Measurements from ENCODE around the gene ASCL3. TPM values are rescaled to one million over a fixed set of nuclear protein-coding genes. Genes with fewer than 3 reads are reported as not detected.
"Not testable (repeated sequence)": the region's sequence is repeated elsewhere in the genome, so short reads cannot be mapped to it uniquely, and the experiment has no call there.

The ASCL3 gene
- total RNA-seq, 1 donor from 2014 or later, result not detected

DNA sequence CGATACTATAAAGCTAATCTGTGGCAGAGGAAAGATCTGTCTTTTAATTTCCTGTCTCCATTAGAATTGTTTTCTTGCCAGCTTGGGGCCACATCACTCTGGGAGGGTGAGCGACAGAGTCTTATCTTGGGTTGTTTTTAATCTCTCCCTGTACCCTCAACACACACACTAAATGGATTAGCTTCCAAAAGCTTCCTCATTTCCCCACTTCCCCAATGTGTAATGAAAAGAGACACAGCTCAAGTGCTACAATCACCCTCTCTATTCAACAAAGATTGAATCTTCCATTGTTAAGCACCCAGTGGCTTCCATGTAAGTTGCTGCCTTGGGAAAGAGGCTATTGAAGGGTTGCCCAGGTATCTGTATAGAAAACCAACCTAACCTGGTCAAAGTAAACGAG, 6.1 kb upstream of the ASCL3 start:
- no peak for DNase-seq (ENCODE audit: extremely low read depth, low read depth, low spot score)

DNA sequence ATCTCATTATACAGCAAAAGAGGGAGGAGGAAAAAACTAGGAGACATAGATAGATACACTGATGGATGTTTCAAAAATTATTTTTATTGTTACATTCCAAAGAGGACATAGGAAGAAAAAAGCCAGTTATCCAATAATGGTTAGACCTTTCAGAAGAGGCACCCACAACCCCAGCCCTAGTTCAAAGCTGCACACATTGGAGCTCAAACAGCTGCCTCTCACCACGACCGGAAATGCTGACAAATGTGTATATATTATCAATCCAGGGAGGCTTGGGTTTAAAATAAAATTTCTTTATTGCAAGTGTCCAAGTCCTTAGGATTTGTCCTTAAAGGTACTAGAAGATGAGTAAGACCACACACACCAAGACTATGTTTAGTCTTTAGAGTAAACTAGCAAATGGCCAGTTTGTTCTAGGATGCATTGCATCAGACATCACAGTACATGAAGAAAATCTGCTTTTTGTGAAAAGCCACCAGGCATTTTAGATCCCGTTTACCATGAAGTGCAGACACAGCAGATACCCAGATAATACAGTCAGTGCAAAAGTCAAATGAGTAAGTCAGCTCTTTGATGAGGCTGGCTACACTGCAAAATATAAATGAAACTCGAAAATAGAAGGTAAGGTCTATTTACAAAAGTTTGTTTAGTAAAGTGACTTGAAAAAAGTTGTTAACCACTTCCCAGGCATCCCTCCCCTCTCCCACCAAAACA, 4.6 kb upstream of the ASCL3 start:
- no peak for DNase-seq (ENCODE audit: extremely low read depth, low read depth, low spot score)

DNA sequence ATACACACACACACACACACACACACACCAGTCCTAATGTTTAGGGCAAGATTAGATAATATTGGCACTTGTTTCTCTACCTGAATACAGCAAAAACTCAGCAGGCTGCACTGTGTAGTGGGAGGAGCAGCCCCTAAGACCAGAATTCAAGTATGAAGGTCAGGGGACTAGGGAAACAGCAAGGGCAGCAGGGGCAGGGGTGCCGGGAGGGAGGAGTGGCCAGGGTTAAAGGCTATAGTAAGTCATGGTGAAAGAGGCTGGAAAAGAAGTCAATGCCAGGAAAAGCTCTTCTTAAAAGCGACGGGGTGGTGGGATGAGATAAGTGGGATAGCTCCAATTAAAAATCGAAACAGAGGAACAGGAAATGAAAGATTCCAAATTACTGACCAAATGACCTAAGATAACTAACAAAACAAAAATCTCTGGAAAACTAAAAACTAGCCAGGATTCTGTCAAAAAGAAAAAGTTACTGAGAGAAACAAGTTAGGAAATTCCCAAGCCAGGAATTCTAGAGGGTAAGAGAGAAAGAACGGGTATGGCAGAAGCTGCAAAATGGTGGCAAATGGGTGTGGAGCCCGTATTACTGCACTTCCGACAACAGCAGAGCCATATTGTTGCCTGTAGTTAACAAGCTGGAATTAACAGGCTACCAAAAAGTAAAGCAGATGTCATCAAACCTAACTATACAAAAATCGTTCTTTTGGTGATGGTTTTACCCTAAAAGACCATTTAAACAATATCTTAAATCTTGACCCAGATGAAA, 1.3 kb downstream of the ASCL3 start:
- DNase-seq (ENCODE audit: extremely low read depth, low read depth, low spot score), result no peak

DNA sequence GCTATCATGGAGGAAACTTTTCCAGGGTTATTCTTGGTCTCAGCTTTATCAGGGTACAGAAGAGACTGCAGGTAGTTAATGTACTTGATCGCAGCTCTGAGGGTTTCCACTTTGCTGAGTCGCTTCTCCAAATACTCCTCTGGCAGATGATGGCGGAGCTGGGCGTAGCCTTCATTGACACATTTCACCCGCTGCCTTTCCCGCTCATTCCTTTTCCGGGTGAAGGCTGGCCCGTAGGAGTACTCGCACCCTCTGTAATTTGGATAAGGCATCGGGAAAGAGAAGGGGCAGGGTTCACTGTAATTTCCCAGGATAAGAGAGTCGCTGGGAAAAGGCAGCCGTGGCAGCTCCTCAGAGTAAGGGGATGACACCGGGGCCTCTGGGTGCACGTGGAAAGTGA, 5.2 kb downstream of the ASCL3 start:
- no peak for DNase-seq (ENCODE audit: extremely low read depth, low read depth, low spot score)

DNA sequence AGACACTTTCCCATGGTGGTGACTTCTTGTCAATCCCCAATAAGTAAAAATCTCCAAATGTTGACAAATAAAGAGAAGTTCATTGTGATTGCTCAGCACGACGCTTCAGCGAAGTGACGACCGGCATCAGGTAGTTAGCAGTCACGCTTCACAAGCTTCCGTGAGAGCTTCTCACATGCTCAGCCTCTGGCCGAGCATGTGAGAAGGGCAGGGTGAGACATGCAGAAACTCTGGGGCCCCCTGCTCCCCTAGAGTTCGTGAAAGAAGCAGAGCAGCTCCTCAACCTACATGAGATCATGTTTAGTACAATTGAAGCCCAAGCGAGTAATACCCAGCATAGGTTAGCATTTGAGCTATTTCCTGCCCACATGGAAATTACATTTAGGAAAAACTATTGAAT, 5.7 kb downstream of the ASCL3 start:
- no peak for DNase-seq (ENCODE audit: extremely low read depth, low read depth, low spot score)

DNA sequence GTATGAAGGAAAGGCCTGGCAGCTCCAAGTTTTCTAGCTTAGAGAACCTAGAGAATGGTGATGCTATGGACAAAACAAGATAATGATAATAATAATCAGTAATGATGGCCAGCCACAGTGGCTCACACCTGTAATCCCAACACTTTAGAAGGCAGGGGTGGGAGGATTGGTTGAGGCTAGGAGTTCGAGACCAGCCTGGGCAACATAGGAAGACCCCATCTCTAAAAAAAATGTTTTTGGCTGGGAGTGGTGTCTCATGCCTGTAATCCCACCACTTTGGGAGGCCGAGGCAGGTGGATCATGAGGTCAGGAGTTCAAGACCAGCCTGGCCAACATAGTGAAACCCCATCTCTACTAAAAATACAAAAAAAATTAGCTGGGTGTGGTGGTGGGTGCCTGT, 7.0 kb downstream of the ASCL3 start:
- DNase-seq (ENCODE audit: extremely low read depth, low read depth, low spot score), result not testable (repeated sequence)

DNA sequence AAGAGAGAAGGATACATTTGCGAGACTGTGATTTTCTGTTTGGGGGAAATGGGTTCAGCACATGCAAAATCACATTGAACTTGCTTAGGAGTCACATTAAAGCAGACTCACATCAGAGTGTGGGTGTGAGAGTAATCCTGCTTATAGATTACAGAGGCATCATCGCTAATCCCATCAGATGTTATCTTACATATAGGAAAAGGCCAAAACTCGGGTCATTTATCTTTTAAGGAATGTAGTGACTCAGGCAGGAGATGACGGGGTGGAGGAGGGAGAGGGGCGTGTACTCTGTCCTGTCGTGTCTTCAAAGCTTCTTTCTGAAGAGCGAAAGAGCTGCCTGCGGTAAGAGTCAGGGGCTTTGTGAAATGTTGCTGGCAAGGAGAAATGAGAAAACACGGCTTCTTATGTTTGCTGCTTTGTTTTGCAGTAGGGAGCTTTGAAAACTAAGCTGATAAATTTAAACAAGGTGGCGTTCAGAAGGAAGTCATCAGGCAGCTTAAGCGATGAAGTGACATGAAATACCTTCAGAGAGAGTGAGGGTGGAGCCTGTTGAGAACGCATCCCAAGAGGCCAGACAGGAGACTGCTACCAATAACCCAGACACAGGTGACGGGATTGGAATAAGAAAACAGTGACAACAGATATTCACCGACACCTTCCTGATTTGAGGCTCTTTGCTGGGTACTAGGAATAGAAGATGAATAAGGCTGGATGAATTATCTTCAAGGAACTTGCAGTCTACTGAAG, 7.9 kb downstream of the ASCL3 start:
- no peak for DNase-seq (ENCODE audit: extremely low read depth, low read depth, low spot score)

DNA sequence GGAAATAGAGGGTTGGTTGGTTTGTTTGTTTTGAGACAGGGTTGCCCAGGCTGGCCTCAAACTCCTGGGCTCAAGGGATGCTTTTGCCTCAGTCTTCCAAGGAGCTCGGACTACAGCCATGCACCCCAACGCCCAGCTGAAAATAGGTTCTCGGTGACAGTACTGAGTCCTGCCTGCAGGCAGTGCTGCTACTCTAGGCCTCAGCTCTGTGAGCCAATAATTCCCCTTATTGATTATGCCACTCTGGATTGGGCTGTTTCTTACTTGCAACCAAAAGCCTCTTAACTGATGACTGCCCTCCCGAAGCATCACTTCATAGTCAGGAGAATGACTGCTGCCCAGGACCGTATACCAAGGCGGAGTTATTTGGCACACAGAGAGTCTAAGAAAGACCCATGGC, 8.9 kb downstream of the ASCL3 start:
- no peak for DNase-seq (ENCODE audit: extremely low read depth, low read depth, low spot score)

DNA sequence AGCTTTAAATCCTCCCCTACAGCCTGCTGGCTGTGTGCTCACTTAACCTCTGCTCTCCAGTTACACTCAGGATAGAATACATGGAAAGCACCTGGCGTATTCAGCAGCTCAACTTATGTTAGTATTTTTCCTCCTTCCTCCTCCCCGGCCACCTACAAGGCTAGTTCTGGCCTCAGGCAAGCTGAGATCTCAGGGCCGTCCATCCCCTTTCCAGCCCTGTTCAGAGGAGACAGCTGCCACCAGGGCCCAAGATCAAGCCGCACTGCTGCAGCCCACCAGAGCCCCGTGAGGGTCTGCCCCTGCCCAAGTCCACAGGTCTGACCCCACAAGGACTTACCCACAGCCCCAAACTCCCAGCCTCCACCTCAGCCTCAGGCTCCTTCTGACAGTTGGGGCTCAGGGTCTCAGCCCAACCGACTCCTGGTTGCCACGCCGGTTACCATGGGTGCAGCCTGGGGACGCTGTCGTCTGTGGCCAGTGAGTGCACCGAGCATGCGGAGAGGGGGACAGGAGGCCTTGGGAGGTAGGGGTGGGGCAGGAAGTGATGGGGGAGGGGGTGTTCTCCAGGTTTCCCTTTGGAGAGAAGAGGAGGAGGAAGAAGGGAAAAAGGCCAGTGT, 10.1 kb downstream of the ASCL3 start, which contains the start of gene C11orf16:
Gene C11orf16, minus strand, starts transcription at position 384 of the 617 bp plus-strand sequence. CDS start 639 bp downstream, outside the sequence.
- no peak for DNase-seq (ENCODE audit: extremely low read depth, low read depth, low spot score)

DNA sequence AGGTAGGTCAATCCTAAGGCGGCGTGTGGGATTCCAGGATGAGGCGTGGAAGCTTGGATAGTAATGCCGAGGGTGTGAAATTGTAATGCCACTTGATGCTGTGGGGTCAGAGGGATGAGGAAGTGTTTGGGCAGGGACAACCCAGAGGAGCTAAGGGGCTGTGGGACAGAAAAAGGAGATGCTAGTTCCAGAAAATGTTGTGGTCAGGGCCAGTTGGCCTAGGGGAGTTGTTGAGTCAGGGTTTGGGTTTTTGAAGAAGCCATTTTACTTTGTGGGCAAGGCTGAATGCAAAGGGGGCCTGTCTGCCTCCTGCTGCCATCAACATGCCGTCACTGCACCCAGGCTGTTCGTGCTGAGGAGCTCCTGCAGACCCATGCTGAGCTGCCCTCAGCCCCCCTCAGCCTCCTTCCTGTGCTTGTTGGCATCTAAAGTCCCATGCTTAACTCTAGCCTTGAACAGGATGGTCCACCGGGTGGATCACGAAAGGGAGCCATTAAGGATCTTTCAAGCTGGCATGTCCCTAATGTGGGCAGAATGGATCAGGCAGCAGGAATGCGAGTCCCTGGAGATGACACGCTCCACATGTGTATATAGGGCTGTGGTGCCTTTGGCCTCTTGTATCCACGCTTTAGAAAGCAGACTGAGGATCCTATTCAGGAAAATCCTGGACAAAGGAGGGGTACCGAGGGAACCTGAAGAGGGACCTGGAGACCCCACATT, 12.2 kb downstream of the ASCL3 start:
- DNase-seq (ENCODE audit: extremely low read depth, low read depth, low spot score), result no peak

DNA sequence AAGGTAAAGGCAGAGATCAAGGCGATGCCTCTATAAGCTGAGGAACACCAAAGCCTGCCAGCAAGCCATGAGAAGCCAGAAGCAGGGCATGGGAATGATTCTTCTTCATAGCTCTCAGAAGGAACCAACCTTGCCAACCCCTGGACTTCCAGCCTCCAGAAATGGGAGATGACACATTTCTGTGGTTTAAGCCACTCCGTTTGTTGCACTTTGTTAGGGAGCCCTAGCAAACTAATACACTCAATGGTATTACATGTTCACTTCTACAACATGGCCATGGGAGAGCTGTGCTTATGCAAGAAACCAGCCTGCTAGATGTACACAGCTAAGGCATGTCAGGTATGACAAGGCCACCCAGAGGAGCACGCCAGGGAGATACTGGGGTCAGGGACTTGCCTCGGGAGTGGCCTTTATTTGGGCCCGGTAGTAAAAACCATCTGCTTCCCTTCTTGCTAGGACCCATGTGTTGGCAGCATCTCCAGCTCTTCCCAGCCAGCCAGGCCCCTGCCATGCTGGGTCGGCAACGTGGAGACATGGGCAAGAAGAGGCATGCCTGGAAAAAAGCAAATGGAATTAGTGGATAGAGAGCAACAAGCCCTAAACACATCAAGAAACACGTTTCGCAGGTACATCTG, 13.7 kb downstream of the ASCL3 start:
- no peak for DNase-seq (ENCODE audit: extremely low read depth, low read depth, low spot score)

DNA sequence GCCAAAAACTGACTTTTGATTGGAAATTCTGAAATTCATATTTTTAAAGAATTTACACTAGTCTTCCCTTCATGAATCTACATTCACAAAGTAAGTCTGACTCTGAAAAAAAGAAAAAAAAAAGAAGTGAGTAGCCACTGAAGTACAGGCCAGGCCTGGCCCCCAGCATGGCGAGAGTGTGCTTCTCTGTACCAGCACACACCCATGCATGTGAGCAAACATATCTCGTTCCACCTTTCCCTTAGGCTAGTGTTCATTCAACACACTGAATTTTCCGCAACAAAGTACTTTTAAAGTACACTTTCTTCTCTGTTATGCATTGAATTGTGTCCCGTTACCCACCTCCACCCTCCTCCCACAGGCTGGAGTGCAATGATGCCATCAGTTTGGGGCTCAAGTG, 14.6 kb downstream of the ASCL3 start:
- DNase-seq (ENCODE audit: extremely low read depth, low read depth, low spot score), result no peak

DNA sequence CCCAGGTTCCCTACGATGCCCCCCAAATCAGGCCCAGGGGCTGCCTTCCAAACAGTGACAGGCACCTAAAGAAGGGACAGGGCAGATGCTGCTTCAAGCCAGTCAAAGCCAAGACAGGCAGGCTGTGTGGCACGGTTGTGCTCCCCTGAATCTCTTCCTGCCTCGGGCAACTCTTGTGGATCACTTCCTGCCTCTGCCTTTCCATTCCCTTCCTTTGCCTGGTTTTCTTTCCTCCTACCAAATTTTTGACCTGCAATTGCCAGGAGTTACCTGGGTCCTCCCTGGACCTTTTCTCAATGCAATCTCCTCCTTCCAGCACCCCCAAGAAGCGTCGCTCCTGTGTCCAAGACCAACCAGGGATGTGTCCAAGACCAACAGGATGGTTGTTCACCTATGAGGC, 15.6 kb downstream of the ASCL3 start:
- no peak for DNase-seq (ENCODE audit: extremely low read depth, low read depth, low spot score)

DNA sequence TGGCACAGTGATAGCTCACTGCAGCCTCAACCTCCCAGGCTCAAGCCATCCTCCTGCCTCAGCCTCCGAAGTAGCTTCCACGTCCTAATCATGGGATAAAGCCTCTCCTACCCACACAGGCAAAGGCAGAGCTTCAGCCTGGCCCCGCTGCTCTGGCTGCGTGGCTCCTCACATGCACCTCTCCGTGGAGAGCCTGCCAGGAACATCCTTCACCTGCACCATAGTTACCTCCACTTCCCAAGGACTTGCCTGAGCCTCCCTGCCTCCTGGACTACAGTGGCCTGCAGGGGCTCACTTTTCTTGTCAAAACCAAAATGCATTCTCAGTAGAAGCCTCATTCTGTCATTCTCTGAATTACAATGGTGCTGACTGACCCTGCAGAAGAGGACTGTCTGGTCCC, 16.6 kb downstream of the ASCL3 start:
- DNase-seq (ENCODE audit: extremely low read depth, low read depth, low spot score), result no peak

DNA sequence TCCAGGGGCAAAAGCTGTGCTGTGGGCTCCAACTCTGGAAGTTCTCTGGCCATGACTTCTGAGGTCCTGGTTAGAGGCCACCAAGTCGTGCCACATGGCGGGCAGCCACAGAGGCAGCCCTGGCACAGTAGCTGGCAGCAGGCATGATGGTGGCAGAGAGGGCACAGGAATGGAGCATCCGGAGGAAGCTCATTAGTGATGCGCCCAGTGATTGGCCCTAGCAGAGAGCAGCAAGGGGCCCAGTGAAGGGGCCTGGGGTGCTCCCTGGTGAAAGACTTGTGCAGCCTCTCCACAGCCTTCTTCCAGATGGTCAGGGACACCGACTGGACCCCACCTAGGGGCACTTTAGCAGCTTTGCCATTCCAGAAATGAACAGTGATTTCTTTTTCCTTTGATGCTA, 17.1 kb downstream of the ASCL3 start:
- DNase-seq (ENCODE audit: extremely low read depth, low read depth, low spot score), result no peak

DNA sequence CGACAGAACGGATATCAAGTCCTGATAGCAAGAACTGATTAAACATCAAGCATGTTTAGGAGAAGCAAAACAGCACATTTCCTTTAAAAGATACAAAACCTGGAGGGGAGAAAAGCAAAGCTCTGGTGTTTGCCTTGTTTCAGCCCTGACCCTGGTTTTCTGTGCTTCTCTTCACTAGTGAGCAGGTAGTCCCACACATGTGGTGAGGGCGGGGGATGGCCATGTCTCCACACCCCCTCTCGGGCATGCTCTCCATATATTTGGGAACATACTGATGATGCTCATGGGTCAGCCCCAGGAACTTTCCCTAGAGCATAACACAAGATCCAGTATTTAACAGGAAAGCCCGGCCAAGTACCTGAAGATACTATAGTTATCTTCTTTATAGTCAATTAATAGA, 20.1 kb downstream of the ASCL3 start:
- no peak for DNase-seq (ENCODE audit: extremely low read depth, low read depth, low spot score)

DNA sequence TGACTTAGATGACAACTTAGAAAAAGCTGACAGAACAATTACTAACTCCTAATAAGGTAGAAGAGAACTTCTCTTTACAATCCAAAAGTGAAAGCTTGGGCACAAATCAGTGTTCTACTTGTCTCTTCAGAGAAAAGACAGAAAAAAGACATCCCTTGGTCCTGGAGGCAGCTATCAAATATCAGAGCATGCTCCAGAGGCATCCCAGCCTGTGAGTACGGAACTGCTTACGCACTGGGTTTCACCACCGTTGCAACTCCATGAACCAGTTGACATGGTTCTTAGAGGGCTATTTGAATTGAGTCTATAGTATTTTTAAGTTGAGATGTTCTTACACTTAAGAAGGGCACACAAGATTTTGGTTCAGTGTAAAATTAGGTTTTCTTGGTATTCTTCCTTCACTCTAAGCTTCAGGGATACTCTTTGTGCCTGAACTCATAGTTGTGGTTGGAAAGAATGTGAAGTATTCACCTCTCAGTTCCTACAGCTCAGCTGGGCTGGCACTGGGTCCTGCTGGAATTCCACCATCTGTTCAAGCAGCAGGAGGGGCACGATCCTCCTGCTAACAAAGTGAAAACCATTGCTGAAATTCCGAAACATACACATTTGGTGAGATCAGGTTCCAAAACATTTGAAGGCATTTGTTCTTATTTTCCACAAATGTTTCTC, 25.5 kb downstream of the ASCL3 start:
- DNase-seq (ENCODE audit: extremely low read depth, low read depth, low spot score), result no peak

DNA sequence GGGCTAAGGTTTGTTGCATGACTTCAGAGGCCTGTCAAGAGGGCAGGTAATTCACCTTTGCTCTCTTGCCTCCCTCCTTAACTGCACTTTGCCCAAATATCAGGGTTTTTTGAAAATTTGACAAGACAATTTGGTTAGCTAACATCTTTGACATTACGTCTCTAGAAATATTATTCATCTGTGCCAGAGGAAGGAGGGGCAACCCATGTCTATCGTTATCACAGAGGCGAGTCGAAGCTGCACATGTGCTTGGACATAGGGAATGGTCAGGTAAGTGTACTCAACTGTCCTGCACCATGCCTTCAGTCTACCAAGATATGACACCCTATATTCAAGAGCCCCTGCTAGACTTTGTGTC, 28.2 kb downstream of the ASCL3 start:
- DNase-seq (ENCODE audit: extremely low read depth, low read depth, low spot score), result no peak

DNA sequence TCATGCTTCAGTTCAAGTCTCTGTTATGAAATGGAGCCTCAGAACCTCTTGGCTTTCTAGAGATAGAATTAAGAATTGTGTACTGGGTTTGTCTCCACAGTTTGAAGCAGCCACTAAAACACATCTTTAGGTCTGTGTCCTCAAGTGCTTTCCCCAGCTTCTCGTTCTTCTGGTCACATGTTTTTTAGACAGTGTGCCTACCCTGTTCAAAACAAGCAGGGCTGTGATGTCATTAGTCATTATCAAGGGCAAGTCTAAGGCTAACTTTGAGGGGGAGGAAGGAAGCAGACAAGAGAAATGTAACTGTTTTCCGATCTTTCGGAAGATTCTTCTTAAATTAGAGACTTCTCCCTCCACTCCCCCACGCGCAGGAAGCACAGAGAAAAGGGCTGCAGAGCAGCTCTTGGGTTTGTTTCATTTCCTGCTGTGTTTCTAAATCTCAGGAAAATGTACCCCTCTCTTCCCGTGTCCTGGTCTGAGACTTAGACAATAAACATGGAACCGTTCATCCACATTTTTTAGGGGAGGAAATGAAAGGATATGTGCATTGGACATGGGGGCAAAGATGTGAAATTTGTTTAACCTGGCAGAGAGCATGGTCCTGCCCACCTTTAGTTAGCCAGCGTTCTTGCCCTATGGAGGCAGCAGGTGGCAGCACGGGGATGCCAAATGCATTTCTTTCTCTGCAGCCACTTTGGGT, 28.7 kb downstream of the ASCL3 start:
- DNase-seq (ENCODE audit: extremely low read depth, low read depth, low spot score), result no peak
